ENCODE data around the gene CA5A. TPM values are rescaled to one million over a fixed set of nuclear protein-coding genes. Genes with fewer than 3 reads are reported as not detected.
"Not testable (repeated sequence)": the region's sequence is repeated elsewhere in the genome, so short reads cannot be mapped to it uniquely, and the experiment has no call there.

Gene CA5A
- not detected in 2 replicates for total RNA-seq

DNA sequence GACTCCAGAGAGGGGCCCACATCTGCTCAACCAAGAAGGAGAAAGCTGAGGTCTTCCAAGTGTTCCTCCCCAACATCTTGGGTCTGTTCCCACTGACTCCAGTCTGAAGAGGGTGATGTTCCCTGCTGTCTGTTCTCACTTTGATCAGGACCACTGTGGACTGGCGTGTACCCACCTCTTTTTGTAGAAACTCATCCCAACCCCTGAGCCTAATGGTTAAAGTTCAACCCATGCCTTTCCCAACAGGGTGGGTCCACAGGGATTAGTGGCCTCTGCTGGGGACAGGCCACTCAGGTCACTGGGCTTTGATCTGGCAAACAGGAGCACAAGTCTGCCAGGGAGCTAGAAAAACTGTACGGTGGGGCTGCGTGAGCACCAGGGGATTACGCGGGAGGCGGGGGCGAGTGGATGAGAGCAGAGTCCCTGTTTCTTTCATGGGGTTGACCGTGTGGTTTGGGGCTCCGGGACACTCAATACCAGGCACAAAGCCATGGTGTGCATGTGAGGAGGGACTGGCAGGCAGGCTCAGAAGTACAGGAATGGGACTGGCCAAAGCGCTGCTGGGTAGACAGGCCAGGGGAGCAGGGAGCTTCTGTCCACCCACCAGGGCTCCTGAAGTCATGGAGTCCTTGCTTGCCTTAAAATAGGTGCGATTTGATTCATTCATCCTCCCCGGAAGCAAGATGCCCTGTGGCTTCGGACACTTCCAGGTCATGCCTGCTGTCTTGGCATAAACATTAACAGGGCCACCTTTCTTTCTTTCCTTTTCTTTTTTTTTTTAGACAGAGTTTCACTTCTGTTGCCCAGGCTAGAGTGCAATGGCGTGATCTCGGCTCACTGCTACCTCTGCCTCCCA lies at the start of gene CA5A:
TSS of gene CA5A (minus strand) at position 155 of the 856 bp plus-strand sequence. CDS start at position 76, 79 bp downstream.
- no peak for DNase-seq

DNA sequence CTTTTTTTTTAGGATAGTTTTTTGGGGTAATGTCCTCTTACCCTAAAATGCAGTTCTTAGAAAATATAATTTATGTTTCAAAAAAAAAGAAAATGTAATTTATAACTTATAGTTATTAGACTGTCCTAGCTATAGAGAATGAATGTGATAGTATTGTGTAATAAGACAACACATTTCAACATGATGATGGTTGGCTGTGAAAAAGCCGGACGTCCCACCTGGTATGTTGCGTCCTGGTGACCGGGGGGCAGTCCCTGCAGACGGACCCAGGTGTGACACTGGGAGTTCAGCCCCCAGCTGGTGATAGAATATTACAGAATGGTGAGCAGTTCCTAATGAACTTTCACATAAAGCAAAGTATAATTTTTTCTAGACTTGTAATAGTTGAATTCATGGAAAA lies 49.2 kb upstream of the CA5A start:
- DNase-seq: not testable (repeated sequence)

DNA sequence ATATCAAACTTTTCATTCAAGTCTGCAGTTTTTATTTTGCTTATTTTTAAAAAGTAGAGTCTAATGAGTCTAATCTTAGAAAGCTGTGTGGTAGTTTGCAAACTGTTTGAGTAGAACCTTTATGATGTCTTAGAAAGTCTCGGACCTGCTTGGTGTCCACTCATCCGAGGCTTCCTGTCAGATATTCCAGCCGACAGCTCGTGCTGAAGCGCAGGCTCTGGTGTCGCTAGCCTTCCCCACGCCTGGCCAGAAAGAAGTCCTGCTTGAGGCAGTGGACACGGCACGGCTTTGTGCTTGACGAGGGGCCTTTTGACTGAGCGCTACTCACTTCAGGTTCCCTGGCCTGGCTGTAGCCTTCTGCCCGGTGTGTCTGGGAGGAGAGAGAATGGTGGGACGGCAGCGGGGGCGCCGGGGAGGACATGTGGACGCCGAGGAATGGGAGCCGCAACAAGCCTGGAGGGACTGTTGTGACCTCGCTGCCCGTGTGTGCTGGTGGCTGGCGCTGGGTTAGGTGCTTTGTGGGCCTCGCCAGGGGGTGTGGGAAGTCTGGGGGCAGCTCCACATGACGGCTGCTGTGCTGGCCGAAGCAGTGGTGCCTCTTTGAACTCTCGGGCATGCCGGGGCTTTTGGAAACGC lies 48.4 kb upstream of the CA5A start:
- DNase-seq: no peak

DNA sequence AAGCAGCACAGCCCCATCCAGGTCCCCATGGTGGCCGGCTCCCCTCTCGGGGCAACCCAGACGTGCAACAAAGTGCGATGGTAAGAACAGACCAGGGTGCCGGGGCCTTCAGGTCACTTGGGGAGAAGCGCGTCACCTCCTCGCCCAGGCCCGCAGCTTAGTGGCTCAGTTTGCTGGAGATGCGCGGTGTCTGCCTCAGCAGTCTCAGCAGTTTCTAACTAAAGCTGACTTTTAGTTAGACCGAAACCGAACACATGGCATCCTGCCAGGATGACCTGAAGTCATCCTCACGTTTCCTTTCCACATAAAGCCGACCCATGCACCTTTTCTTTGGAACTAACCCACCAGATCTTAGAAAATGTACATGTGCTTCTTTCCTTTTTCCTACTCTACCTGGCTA lies 47.9 kb upstream of the CA5A start:
- DNase-seq: not testable (repeated sequence)

DNA sequence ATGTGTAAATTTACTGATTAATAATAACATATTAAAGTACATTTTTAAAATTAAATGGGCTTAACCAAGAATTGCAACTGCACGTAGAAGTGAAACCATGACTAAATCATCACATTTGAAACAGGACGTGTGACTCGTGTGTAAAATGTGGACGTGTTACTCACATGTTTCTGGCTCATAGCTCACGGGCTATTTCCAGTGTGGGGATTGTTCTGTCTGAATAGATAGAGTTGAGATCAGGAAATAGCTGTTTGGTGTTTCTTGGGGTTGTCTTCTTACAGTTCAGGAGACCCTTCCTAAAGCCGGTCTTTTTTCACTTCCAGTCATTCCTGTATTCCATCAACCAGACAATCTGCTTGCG lies 47.4 kb upstream of the CA5A start:
- peak; percentile 38 for DNase-seq

DNA sequence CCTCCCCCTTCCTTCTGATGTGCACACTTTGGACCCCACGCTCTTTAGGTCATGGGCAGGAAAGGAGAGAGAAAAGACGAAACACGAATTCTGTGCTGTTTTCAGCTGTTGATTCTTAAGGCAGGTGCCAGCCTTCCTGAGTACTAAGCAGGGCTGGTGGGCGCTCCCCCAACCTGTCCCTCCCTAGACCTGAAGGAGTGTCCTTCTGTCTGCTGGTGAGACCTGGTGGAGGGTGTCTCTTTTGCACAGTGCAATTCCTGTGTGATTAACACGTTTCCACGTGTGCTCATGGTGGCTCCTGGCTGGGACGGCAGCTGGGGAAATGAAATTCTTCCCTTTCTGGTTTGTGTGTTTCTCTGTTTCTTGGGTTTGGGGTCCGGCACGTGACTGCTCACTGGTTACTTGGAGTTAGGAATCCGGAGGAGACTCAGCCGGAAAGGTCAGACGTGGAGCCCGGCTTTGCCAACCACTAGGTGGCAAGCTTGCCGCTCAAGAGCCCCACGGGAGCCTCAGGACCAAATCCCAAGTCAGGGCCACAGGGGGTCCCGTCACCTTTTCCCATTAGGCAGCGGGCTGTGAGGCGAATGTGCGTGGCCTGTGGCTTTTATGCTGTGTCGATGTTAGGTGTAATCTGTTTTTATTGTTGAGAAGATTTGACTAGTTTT lies 46.9 kb upstream of the CA5A start:
- peak; percentile 36 for DNase-seq

DNA sequence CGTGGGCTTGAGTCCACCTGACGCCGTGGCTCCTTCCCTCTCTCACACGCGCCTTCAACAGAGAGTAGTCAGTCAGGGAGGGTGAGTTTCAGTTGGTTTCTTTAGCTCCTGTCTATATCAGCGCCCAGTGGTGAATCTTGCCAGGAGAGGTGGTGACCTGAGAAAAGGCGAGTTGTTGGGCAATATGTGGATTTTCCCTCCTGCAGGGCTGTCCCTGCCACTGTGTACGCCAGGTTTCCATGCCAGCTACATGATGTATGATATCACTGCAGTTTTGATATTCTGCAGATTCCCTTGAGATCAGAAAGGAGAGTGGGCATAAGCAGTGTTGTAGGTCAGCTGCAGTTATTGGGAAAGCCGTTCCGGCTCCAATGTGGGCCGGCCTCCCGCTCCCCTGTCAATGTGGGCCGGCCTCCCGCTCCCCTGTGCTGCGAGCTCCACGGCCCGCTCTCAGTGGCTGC lies 46.3 kb upstream of the CA5A start:
- no peak for DNase-seq

DNA sequence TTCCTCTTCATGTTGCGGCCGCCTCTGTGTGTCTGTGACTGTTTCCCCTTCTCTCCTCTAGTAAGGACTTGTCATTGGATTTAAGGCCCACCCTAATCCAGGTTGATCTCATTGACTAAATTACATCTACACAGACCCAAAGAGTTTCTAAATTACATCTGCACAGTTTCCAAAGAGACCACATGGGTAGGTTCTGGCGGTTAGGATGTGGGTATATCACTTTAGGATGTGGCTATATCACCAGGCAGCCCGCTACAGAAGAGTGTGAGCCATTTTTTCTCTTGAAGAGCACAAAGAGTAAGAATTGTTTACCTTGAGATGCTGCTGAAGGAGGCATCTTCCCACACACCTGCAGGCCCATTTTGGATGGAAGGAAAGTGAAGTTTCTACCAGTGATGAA lies 45.0 kb upstream of the CA5A start:
- DNase-seq: not testable (repeated sequence)

DNA sequence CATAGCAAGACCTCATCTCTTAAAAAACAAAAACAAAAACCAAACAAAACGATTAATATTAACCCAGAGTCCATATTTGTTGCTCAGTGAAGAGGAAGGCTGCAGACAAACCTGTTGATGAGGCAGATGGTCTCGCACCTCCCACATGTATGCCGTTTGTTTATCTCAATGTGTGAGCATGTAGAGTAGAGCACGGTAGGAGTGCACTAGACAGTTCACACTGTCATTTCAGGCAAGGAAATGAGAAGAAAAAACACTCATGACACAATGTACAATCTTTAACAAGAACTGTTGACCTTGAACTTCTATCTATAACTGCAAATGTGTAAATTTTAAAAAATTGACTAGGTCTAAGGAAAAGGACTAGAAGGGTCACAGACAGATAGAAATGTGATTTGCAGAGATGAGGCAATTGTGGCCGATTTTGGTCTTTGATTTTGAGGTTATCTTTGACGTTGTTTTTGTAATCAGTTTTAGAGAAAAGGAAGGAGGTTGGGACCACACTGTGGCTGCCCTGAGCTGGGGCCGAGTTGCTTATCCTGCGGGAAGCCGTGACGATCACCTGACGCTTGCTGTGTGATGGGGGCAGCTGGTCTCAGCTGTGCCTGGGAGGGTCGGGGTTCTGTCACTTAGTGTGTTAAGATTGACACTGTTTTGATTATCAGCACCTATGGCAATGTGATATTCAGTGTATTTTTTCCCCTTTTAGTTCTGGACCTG lies 43.7 kb upstream of the CA5A start:
- not testable (repeated sequence) for DNase-seq

DNA sequence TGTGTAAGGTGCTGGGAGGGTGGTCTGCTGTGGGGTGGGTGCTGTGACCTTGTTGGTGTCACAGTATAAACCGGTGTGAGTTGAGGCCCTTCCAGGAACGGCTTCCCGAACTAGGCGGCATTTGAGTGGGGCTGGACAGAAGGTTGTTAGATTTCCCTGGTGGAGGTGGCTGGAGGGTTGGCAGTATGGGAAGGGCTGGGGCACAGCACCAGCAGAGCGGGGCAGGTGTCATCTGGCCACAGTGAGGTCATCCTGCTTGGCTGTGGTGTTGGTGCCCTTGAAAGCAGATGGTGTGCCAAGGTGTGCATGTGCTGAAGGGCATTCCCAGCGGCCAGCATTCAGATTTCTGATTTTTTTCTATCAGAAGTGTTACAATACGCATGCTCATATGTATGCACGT lies 43.0 kb upstream of the CA5A start:
- DNase-seq: no peak

DNA sequence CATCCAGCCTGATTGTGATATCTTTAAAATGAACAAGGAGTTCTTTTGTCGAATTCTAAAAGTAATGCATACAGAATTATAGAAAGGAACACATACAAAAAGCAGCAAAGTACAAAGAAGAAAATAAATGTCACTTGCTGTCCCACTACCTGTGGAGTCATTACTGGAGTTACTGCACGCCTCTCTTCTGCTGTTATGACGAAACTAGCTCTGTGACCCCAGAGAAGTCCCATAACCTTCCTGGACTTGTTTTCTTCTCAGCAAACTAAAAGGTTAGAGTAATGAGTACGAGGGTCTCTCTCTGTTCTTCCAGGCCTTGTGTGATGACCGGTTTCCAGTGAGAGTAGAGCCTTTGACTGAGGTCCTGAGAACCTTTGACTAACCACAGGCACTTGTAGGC lies 41.8 kb upstream of the CA5A start:
- DNase-seq: no peak

DNA sequence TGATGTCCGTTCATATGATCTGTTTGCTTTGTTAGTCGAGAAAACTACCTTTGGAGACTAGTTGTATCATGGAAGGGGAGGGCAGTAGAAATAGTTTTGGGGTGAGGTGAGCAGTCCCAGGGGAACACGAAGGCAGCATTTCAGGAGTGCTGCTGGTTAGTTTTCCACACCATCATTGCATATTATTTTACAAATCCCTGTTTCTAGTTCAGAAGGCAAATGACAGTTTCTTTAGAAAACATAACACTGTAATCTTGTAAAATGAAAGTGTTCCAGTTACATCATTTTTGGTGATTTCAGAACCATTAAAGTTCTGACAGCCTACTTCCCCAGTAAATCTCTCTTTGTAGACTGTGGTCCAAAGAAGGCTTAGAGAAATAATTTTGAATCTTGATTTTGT lies 40.3 kb upstream of the CA5A start:
- no peak for DNase-seq

DNA sequence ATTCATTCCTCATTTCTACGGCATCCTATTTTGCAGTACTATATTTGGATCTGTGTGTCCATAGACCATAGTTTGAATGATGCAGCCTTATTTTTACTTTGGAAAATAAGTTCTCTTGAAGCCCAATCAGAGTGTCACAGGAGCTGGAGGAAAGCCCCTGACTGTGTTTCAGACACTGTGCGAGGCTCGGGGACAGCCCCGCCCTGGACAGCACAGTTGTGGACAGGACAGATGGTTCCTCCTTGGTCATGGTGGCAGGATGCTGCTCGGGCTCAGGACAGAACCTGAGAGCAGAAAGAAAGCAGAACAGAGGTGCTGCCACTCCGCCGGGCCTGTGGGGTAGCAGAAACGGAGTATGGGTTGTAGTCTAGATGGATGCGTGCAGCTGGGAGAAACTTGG lies 37.8 kb upstream of the CA5A start:
- DNase-seq: no peak

DNA sequence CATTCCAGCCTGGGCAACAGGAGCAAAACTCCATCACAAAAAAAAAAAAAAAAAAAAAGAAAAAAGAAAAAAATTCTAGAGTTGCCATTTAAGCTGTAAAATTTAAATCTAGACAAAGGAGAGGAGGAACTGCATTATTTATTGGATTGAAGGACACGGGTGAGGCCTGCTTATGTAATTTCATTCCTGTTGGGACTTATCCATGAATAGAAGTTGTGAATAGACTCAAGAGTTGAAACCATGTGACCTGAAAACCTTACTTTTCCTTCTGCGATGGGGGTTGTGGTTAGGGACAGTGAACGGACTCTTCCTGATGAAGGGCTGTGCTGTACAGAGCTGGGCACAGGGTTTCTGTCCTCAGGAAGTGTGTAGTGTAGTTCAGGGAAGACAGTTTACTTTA lies 37.4 kb upstream of the CA5A start:
- DNase-seq: no peak

DNA sequence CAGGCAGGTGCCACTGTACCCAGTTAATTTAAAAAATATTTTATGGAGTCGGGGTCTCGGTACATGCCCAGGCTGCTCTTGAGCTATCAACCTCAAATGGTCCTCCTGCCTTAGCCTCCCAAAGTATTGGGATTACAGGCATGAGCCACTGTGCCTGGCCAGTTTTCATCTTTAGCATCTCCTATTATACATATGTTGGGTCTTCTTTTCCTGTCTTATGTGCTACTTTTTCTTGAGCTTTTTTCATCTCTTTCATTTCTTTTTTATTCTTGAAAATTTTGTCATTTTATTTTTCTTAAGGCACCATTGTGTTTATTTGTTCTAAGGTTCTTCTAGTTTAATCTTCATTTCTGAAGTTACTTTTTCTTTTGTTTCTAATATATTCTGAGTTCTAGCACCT lies 35.6 kb upstream of the CA5A start:
- no peak for DNase-seq

DNA sequence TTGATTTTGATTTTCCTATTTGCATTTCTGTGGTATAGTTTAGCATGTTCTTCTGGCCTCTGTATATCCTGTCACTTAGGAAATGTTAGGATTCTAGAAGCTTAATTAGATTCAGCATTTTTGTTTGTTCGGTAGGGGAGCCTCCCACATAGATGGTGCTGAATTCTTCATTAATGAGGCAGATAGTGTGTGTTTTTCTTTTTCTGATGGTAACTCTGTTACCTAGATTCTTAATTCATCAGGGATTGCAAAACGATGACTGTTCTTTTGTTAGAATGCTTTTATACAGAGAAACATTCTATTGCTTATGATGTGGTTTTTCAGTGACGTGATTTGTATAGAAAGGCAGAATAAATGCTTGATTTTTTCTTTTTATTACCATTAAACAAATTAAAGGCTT lies 33.9 kb upstream of the CA5A start:
- no peak for DNase-seq

DNA sequence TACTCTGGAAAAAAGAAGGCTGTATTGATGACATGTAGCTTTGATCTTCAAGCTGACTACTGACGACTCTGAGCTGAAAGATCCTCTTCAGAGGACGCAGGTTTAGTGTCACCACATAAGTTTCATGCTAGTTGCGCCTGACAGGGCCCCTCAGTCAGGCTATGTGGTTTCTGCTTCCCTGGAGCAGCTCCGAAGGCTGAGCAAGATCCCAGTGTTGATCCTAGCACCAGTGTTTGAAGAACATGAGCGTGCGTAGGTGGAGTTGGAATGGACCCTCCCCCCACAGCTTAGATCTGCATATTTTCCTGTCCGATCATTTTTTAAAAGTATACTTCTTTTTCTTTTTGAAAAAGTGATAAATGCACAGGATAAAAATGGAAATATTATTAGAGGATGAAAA lies 32.2 kb upstream of the CA5A start:
- no peak for DNase-seq

DNA sequence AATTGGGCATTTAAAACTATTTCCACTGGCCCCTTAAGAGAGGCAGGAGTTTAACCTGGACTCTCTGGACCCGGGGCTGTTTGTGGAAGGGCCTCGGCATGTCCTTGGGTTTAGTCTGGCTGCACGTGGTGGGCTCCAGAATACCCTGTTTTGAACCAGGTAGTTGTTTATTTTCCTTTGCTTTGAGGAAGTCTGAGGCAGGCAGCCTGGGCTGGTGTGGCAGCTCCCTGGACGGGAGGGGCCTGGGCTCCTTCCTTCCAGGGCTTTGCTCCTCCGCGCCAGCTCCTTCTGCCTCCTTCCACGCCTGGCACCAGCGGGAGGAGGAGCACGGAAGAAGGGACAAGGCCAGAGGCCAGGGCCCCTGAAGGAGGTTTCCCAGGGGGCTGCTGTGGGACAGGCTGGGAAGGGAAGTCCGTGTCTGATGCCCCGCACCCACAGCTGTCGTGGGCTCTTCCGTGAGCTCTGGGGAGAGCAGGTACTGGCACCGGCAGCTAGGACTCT lies 30.4 kb upstream of the CA5A start:
- DNase-seq: peak; percentile 45

DNA sequence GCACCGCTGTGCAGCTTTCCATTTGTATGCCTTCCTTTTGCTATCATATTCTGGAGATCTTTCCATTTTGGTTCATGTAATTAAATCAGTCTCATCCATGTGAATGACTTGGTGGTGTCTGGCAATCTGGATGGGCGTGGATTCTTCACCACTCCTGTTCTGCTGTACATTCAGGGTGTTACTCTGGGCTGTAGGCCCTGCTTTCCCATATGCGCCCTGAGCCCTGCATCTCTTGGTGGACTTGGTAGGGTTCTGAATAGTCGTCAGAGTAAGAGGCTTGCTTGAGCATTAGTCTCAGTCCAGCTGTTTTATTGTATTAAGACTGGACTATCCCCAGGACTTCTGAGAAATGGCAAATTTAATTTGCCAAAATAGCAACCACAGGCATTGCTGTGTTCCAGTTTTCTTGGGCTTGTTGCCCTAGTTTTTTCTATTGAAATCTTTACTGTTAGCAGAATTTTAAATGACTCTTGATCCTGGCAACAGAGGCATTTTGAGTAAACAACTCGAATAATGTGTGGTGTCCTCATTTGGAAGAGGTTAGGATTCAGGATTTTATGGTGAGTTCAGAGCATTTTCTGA lies 29.8 kb upstream of the CA5A start:
- no peak for DNase-seq

DNA sequence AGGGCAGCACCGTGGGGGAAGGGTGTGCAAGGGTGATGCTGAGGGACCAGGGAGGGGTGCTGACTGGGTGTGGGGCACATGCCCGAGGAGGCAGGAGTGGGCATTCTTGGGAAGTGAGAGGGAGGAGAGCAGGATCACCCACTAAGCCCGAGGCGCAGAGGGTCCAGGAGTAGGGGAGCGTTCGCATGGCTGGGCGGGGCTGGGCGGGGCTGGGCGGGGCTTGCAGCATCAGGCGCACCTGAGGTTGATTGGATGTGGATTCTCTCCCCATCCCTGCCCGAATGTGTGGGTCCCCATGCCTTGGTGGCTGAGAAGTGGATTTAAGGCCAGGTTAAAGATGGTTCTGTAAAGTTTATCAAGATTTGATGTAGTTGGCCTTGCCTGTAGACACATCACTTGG lies 29.1 kb upstream of the CA5A start:
- no peak for DNase-seq

DNA sequence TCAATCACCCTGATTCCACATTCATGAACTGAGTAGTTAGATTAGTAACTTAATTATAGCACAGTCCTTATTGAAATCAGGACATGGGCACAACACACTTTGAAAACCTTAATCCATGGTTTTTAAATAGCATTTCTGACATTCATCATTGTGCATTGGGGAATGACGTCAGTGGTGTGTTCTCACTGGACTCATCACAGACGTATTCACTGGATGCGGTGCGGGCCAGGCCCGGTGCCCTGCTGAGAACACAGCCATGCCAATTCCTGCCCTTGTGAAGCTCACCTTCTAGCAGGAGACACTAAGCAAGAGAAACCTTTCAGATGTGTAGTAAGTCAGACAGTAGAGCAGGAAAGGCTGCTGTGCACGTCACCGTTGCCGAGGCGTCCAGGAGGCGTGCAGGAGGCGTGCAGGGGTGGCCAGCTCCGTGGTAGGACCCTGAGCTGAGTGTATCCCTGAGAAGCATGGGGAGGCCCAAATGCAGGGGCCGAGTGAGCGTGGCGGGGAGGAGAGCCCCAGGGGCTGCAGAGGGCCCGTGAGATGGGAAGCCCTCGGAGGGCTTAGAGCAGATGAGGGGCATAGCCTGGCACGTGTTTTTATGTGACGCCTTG lies 27.8 kb upstream of the CA5A start:
- DNase-seq: peak; percentile 52

DNA sequence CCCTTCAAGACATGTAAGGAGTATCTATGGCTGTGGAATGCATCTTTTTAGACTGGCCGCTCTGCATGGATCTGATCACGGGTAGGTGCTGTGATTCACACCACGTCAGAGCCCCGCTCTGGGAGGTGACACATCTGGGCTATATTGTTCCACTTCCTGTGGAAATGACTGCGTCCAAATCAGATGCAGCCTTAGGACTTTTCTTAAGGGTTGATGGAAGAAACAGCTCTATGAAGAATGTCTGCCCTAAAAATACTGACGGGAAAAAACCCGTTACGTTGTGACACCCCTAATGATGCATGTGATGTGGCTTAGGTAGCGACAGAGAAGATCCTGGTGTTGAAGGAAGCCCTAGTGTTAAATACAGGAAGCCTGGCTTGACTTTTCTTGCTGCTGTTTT lies 27.1 kb upstream of the CA5A start:
- peak; percentile 96 for DNase-seq

All from dermis blood vessel endothelial cell (primary cell).